Measurements from ENCODE around the gene CLCN3.

DNA sequence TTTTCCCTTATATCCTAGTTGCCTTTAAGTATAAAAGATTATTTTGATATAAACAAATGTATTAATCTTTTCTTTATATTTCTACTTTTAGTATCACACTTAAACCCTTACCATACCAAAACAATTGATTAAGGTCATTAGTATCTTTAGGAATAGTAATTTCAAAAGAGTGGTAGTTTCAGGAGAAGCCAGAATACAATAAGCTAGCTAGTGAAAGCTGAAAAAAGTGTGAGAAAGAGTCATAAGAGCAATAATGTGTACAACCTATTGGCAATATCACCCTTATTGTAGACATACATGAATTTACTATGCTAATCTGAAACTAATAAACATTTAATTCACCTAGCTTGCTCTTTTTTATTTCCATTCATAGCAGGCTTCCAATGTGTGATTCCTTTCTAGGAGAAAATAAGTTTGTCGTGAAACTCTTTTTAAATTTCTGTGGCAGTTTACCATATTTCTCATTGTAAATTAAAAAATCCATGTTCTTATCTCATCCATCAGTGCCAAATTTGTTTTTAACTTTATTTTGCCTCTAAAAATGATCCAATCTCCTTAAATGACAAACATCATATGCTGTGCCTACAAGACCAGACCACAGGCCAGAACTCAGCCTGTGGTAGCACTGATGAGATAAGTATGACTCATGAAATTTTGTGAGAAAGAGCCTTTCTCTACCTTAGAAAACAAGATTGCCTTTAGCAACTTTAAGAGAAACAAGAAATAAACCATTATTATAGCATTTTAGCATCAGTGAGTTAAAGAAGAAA is 16.1 kb upstream of the CLCN3 start:
- peak; percentile 89 for TF ChIP-seq GATA2 (IDR thresholded peaks at IDR 0.05; ENCODE audit: low read depth, low read length)
- TF ChIP-seq GATA3 (IDR thresholded peaks at IDR 0.05; ENCODE audit: low read depth, low read length) = peak; percentile 97

Measured in SH-SY5Y (cell line).